ENCODE data around the gene FEZF1.
"Not testable (repeated sequence)": the region's sequence is repeated elsewhere in the genome, so short reads cannot be mapped to it uniquely, and the experiment has no call there.

FEZF1 gene

GRCh38 chr7:122307228-122307621, 2.7 kb upstream of the FEZF1 start:
- DNase-seq (ENCODE audit: low spot score) = no peak

DNA sequence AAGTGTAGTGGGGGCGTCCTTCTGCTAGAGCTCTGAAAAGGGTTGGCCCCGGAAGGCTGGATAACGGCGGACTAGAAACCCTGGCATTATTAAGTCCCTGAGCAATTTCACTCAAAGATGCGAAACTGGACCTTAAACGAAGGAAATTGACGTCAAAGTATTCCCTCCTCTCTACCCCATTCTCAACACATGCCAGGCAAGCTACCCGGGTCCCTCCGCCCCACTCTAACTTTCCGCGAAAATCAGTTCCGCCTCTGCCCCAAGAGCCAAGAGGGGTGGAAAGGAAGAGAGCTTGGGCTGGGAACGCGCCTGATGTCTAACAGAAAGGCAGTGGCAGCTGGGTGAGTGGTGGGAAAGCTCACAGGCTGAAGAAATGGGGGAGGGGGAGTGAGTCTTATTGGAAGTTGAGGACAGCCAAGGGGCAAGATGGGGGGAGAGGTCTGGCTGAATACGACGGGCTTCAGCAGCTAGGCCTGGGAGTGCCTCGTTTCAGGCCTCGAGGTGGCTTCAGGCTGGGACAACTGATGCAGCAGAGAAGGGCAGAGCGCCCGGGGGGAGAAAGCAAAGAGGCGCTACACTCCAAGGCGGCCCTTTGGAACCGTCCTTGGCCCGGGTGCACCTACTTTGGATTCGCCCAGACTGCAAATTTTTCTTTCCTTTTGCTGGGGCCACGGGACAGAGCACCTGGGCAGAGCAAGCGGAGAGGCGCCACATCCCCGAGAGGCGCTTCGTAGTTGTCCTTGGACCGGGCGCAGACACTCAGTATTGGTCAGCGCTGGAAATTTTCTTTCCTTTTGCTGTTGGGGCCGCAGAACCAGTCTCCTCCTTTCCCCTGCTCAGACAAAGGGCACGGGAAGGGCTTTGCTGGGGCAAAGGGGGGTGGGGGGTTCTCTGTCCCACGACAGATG, 2.0 kb upstream of the FEZF1 start:
- DNase-seq (ENCODE audit: low spot score) = no peak

DNA sequence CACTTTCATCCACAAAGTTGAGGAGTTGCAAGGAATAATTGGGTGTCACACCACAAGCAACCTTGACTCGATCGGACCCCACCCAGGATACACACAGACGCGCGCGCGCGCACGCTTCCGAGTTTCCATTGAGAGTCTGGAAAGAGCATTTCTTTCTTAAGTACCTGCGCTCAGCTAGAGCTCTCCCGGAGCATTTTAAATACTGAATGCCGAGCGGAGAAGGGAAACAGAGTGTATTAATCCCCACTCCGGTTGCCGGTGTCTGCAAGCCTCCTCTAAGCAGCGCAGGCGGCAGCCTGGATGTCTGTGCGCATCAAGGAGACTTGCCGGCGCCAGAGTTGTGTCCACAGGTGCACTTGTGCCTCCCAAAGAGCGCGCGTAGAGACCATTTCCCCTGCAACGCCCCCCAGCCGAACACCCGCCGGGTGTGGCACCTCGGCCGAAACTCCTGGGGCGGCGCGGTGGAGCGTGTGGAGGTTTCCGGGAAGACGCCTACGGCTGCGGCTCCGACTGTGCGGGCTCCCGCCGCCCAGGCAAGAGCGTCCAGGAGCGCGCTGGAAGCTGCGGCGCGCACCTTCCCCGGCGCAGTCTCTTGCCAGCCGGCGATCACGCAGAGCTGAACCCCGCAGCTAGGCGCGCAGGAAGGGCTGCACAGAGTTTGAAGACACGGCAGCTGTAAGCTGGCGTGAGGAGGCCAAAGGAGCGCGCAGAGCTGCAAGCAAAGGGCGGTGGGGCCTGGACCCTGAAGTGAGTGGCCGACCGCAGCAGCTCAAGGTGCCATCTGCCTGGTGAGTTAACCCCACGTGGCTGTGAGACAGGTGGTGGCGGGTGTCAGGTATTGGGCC, 1.1 kb upstream of the FEZF1 start:
- DNase-seq (ENCODE audit: low spot score) = no peak

GRCh38 chr7:122304996-122305421, 459 bp upstream of the FEZF1 start:
- no peak for DNase-seq (ENCODE audit: low spot score)

DNA sequence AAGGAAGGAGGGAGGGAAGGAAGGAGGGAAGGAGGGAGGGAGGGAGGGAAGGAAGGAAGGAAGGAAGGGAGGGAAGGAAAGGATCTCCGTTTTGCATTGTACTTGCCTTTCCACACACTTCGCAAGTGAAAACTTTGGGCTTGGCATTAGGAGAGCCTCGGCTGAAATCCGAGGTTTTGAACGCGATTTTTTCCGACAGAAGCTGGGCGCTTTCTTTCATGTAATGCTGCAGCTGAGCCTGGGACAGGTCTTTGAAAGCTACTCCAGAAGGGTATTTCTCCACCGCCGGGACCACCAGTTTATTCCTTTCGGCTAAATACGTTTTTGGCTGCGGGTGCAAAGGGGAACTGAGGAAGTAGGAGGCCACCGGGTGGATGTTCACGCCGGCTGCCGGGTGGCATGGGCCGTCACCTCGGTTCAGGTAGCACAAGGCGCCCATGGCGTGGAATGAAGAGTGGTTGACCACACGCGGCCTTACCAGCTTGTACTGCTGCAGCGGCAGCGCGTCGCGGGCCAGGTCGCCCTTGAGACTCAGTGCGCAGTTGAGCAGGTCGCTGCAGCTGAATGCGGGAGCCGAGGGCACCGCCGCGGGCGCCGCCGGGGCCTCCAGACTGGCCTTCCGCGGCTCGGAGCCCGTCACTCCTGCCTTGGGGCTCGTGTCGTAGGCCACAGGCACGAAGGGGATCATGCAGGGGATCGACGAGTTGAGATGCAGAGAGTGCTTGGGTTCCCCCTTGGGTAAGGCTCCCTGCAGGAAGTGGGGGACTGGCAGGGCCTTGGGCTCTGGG, 825 bp downstream of the FEZF1 start:
- no peak for DNase-seq (ENCODE audit: low spot score)

DNA sequence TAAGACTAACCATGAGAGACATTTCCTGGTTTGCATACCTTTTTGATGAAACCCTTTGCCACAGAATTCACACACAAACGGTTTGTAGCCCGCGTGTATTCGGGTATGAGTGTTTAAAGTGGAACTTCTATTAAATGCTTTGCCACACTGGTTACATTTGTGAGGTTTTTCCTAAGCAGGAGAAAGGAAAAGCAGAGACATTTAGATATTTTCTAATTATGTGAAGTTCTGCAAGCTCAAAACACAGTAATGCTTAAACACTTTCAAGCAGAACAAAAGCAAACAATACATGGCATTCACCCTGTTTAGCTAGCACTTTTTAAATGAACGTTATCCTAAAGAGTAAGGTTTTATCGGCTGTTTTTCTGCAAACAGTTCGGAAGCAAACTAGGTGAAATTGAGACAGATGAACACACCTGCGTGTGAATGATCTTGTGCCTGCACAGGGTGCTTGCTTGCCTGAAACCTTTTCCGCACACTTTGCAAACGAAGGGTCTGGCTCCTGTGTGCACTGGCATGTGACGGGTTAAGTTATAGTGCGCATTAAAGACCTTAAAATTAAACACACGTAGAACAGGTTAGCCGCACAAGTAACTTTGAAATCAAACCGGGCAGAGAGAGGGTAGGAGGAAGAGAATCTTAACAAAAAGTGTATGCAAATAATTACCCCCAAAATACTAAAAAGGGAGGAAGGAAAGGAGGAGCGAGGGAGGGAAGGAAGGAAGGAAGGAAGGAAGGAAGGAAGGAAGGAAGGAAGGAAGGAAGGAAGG, 1.6 kb downstream of the FEZF1 start:
- DNase-seq (ENCODE audit: low spot score) = no peak

GRCh38 chr7:122301858-122302760, 2.4 kb downstream of the FEZF1 start:
- DNase-seq (ENCODE audit: low spot score) = no peak

DNA sequence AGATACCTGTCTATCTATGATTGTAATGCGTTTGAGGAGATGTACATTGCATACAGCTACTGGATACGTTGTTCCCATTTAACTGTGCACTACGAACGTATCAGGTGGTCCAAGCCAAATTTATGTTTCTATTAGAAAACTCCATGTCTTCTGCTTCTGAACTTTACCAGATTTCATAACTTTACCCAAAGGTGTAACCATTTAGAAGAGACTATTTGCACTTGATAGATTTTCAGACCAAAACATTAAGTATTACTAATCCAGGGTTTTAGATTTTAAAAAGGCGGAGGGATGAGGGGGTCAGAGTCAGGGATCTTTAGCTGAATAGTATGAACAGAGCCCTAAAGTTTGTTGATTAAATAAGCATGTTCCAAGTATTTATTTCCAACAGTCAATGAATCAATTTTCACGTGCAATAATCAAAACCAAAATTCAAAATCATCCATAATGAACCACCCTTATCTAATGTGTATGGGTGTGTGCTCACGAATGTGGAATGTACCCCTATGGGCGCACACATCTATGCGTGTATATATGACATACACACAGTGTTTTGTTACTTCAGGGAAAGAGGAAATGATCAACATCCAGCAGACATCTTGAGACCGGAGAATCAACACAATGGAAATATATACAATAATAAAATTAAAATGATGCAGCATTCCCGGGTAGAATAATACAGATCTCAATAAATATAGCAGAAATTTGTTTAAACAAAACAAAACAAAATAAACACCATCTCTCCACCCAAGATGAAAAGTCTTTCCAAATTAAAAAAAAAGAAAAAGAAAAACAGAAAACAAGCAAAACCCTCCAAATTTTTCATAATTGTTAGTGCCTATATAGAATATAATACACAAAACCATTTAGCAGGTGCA, 3.4 kb downstream of the FEZF1 start:
- no peak for DNase-seq (ENCODE audit: low spot score)

GRCh38 chr7:122300211-122300932, 4.2 kb downstream of the FEZF1 start:
- no peak for DNase-seq (ENCODE audit: low spot score)

DNA sequence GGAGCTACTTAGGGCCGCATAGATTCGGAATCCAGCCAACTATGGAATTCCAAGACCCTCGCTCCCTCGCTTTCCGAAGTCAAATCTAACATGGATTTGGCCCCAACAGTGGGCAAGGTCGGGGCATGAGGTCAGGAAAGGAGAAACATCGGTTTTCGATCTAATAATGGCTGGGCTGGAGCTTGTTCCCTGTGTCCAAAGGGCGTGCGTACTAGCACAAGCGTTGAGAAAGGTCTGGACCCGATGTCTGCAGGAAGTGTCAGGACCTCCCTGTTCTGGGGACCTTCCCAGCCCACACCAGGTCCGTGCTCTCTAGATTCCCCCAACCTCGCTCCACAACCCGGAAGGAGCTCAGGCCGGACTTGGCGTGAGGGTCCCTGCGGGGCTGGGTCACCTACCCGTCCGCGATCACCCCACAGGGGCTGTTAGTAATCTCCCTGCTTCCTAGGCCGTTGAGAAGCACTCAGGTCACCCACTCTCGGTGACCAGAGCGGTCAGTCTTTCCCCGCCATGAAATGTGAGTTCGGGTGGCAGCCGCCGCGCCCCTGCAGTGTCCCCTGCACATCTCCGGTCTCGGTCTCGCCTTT, 4.8 kb downstream of the FEZF1 start:
- DNase-seq (ENCODE audit: low spot score) = no peak

DNA sequence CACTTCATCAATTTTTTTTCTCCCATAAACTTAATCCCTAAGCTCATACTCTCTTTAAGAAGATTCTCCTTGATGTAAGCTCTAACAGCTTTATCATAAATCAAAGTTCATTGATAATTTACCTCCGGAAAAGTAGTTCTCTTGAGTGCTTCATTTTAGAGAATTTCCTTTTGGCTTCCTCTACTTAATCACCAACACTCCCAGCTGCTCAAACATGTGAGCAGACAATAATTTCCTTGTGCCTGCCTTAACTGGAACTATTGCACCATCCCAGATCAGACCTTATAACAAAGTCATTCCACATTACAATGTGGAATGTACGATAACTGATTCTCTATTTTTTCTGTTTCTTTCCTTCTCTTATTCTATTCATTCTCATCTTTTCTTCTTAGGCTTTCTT, 5.9 kb downstream of the FEZF1 start:
- no peak for DNase-seq (ENCODE audit: low spot score)

DNA sequence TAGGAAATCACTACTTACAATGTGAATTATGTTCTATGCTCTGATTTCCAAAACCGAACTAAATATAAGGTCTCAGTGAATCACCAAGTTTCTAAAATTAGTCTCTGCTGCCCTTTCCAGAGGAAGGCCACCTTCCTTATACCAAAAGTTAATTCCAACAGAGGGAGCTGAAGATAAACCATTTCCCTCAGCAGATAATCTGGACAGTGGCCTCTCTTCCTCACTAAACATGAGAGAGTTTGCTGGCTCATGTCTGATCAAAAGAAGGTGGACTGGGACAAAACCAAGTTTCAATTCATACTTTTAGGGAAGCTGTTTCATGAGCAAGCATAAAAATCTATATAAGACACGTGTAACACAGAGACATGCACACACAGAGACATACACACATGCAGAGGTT, 6.4 kb downstream of the FEZF1 start:
- no peak for DNase-seq (ENCODE audit: low spot score)

DNA sequence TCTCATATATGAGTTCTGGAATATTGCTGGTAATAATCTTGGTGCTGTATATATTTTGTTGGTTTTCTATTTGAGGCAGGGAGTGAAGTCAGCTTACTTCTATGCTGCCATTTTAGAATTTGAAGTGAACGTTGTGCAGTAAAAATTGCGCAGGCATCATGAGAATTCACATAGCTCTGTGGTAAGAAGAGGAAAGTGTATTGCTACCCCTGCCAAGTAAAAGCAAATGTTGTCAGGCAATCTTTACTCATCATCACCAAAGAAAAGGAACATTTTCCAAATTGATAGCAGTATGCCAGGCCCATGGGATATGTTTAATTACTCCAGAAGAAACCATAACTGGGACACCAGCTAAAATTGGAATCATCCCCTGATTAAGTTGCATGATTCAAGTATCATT, 13.4 kb downstream of the FEZF1 start:
- no peak for DNase-seq (ENCODE audit: low spot score)

GRCh38 chr7:122290476-122290875, 14.1 kb downstream of the FEZF1 start:
- DNase-seq (ENCODE audit: low spot score) = no peak

DNA sequence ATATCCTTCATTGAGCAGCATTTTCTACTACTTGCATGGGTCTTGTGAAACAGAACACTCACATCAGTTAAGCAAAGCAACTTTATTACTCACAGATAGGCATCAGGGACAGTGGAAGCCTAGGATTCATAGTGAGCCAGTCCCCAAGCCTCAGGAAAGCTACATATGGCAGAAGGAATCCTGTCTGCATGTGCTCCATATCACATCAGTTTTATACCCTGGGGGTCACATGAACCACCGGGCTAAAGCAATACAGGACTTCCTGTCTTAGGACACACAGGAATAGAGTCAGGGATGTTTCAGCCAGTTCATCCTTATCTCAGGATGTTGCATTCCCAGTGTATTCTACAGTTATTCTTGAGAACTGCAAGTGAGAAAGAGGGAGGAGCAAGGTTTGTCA, 15.1 kb downstream of the FEZF1 start:
- DNase-seq (ENCODE audit: low spot score) = no peak

- not testable (repeated sequence) for DNase-seq (ENCODE audit: low spot score)
Observed at GRCh38 chr7:122284608-122285007, 19.9 kb downstream of the FEZF1 start.

- DNase-seq (ENCODE audit: low spot score) = no peak
Observed at GRCh38 chr7:122273117-122273516, 31.4 kb downstream of the FEZF1 start.

GRCh38 chr7:122269241-122269640, 35.3 kb downstream of the FEZF1 start:
- no peak for DNase-seq (ENCODE audit: low spot score)

Data from NAMALWA (cell line).